8988T (cell line): ENCODE results near the gene PBX4.

Experiments
- DNase-seq: peaks from one replicate; pipeline ENCODE4 v3.0.0; 2011

PBX4 gene

GRCh38 chr19:19647037-19647835 lies 28.7 kb upstream of the PBX4 start:
- no peak for DNase-seq

- DNase-seq: no peak
These were observed 26.9 kb upstream of the PBX4 start for GRCh38 chr19:19645233-19645870.

GRCh38 chr19:19644054-19644388 lies 25.5 kb upstream of the PBX4 start:
- no peak for DNase-seq

- DNase-seq: peak; percentile 94
These were observed 24.9 kb upstream of the PBX4 start, which contains the start of gene GMIP for GRCh38 chr19:19643158-19644053. GMIP (minus strand) TSS chr19:19643657; CDS start chr19:19643529, 128 bp downstream.

GRCh38 chr19:19642506-19643157 lies 24.1 kb upstream of the PBX4 start:
- peak; percentile 75 for DNase-seq

GRCh38 chr19:19637523-19638251 lies 19.2 kb upstream of the PBX4 start:
- DNase-seq: no peak

- no peak for DNase-seq
These were observed 18.7 kb upstream of the PBX4 start for GRCh38 chr19:19637186-19637522.

GRCh38 chr19:19636573-19637185 lies 18.2 kb upstream of the PBX4 start:
- no peak for DNase-seq

- no peak for DNase-seq
These were observed 16.8 kb upstream of the PBX4 start for GRCh38 chr19:19635313-19635702.

- no peak for DNase-seq
These were observed 16.2 kb upstream of the PBX4 start for GRCh38 chr19:19634516-19635312.

- no peak for DNase-seq
These were observed 15.4 kb upstream of the PBX4 start for GRCh38 chr19:19633711-19634515.

- no peak for DNase-seq
These were observed 14.2 kb upstream of the PBX4 start for GRCh38 chr19:19632661-19633060.

GRCh38 chr19:19631346-19631745 lies 12.9 kb upstream of the PBX4 start:
- no peak for DNase-seq

- no peak for DNase-seq
These were observed 11.9 kb upstream of the PBX4 start for GRCh38 chr19:19630426-19630825.

GRCh38 chr19:19630062-19630414 lies 11.6 kb upstream of the PBX4 start:
- no peak for DNase-seq

GRCh38 chr19:19628501-19629134 lies 10.1 kb upstream of the PBX4 start:
- peak; percentile 57 for DNase-seq

GRCh38 chr19:19627621-19628500 lies 9.4 kb upstream of the PBX4 start, which contains the start of gene LPAR2:
LPAR2 (minus strand) TSS chr19:19628220; CDS start chr19:19627275, 945 bp downstream.
- peak; percentile 60 for DNase-seq
